GM13976 (cell line): ENCODE results near the gene BEX3.
"Not testable (repeated sequence)": the region's sequence is repeated elsewhere in the genome, so short reads cannot be mapped to it uniquely, and the experiment has no call there.

Experiments used
- DNase-seq: peaks from one replicate; pipeline ENCODE4 v3.0.0; 2012; ENCODE audit warnings: low spot score
- CTCF ChIP-seq: IDR thresholded peaks from 2 replicates; pipeline ENCODE4 v1.5.1; 2012; ENCODE audit warnings: borderline replicate concordance, mild to moderate bottlenecking; ENCODE audit not compliant: insufficient read depth; ENCODE audit errors: extremely low read depth, missing control alignments, control extremely low read depth
- in situ Hi-C: fragments of 300-500 bp; cut with MboI; formaldehyde crosslinking; loops from one replicate; pipeline ENCODE4 v1.12.0; 2022; ENCODE audit warnings: low sequenced_read_pairs, mixed read lengths, inconsistent platforms; ENCODE audit not compliant: unreplicated experiment

Gene BEX3

GRCh38 chrX:103376979-103377324 lies 614 bp downstream of the BEX3 start:
- no peak for TF ChIP-seq CTCF
- in situ Hi-C loops, result no loop called here
- no peak for DNase-seq

- TF ChIP-seq CTCF, result no peak
- no peak for DNase-seq
- in situ Hi-C loops, result no loop called here
Observed at GRCh38 chrX:103378990-103379389, 2.7 kb downstream of the BEX3 start.

- DNase-seq, result no peak
- no peak for TF ChIP-seq CTCF
- in situ Hi-C loops, result no loop called here
Observed at GRCh38 chrX:103382877-103383276, 6.5 kb downstream of the BEX3 start.

GRCh38 chrX:103384672-103385071 lies 8.3 kb downstream of the BEX3 start:
- no peak for DNase-seq
- no peak for TF ChIP-seq CTCF
- in situ Hi-C loops, result no loop called here

GRCh38 chrX:103385283-103385830 lies 9.0 kb downstream of the BEX3 start:
- in situ Hi-C loops, DNase-seq: not testable (repeated sequence)

GRCh38 chrX:103386332-103386731 lies 10.0 kb downstream of the BEX3 start:
- no peak for TF ChIP-seq CTCF
- in situ Hi-C loops, result no loop called here
- DNase-seq, result no peak

- DNase-seq, result no peak
- in situ Hi-C loops, result no loop called here
Observed at GRCh38 chrX:103393487-103393886, 17.1 kb downstream of the BEX3 start.

More at GRCh38 chrX:103393487-103393886, 17.1 kb downstream of the BEX3 start:
- TF ChIP-seq CTCF, result no peak
